Keratinocyte (primary cell): ENCODE data around the gene HBA2. TPM values are rescaled to one million over a fixed set of nuclear protein-coding genes. Genes with fewer than 3 reads are reported as not detected.

Experiments used
- polyA plus RNA-seq, 5 experiments: library from polyadenylated mRNA; depleted of rRNA in 3 of 5; stranded (reverse) in 3 of 5; stranded (forward) in 1 of 5; unstranded in 1 of 5; fragments of >200 nt; gene quantifications; 1 replicate in 1 of 5; 2 replicates in 3 of 5; 3 replicates in 1 of 5; pipeline versions ENCODE4 v1.2.1 to v1.2.3, GENCODE V29; 2011 to 2012; ENCODE audit warnings: missing spikeins in 2 of 5, low read depth in 1 of 5, low replicate concordance in 1 of 5
- small RNA-seq, 3 experiments: library from RNA; depleted of rRNA; stranded (forward); fragments of <200 nt; gene quantifications; one replicate each; pipeline ENCODE3, GENCODE V24; 2012; ENCODE audit warnings: low read depth in 3 of 3, low replicate concordance in 1 of 3; ENCODE audit not compliant: insufficient read length in 3 of 3

The HBA2 gene
- polyA plus RNA-seq, 1 donor (not counting 4 experiments of a cell fraction or from before 2014, with no cell fraction given), result not detected

Small RNAs within 50 kb of the gene (small RNA-seq; reads per million reads assigned to genes)
- 0 reads per million in 3 experiments for gene RF00019

Other genes with a start within 250 kb of the HBA2 start
- gene POLR3K, start 119.3 kb upstream of the HBA2 start, polyA plus RNA-seq, result 16.3 to 28.8 TPM (median 23.2 TPM) in 3 replicates
- gene SNRNP25, start 119.0 kb upstream of the HBA2 start, polyA plus RNA-seq, result 29.2 to 45.9 TPM (median 44.7 TPM) in 3 replicates
- gene RHBDF1, start 100.2 kb upstream of the HBA2 start, polyA plus RNA-seq, result 20.4 to 37.2 TPM (median 24.0 TPM) in 3 replicates
- 22.7 to 46.8 TPM (median 26.9 TPM) in 3 replicates for gene MPG, start 94.7 kb upstream of the HBA2 start, polyA plus RNA-seq
- gene NPRL3, start 34.2 kb upstream of the HBA2 start, polyA plus RNA-seq, result 3.6 to 15.5 TPM (median 4.0 TPM) in 3 replicates
- not detected in 3 replicates for gene HBZ, start 20.2 kb upstream of the HBA2 start, polyA plus RNA-seq
- gene HBM, start 6.9 kb upstream of the HBA2 start, polyA plus RNA-seq, result not detected in 3 replicates
- 0.24 TPM in 1 of 3 replicates, not detected in the others for gene HBA1, start 3.8 kb downstream of the HBA2 start, polyA plus RNA-seq
- gene HBQ1, start 7.6 kb downstream of the HBA2 start, polyA plus RNA-seq, result 0.13 to 0.89 TPM (median 0.20 TPM) in 3 replicates
- gene LUC7L, start 56.6 kb downstream of the HBA2 start, polyA plus RNA-seq, result 23.7 to 31.2 TPM (median 31.0 TPM) in 3 replicates
- 18.3 to 37.2 TPM (median 18.4 TPM) in 3 replicates for gene FAM234A, start 61.9 kb downstream of the HBA2 start, polyA plus RNA-seq
- 0.05 TPM in 2 of 3 replicates, not detected in the other for gene RGS11, start 103.1 kb downstream of the HBA2 start, polyA plus RNA-seq
- gene ARHGDIG, start 107.7 kb downstream of the HBA2 start, polyA plus RNA-seq, result 0.14 to 0.17 TPM in 2 of 3 replicates, not detected in the other
- 0.18 to 0.46 TPM (median 0.42 TPM) in 3 replicates for gene PDIA2, start 110.3 kb downstream of the HBA2 start, polyA plus RNA-seq
- 8.8 to 13.3 TPM (median 11.4 TPM) in 3 replicates for gene AXIN1, start 179.8 kb downstream of the HBA2 start, polyA plus RNA-seq
- gene MRPL28, start 197.7 kb downstream of the HBA2 start, polyA plus RNA-seq, result 115 to 142 TPM (median 128 TPM) in 3 replicates
- gene PGAP6, start 209.1 kb downstream of the HBA2 start, polyA plus RNA-seq, result 25.5 to 47.7 TPM (median 46.7 TPM) in 3 replicates
- gene NME4, start 224.3 kb downstream of the HBA2 start, polyA plus RNA-seq, result 140 to 246 TPM (median 141 TPM) in 3 replicates
- gene DECR2, start 229.0 kb downstream of the HBA2 start, polyA plus RNA-seq, result 14.2 to 28.1 TPM (median 18.8 TPM) in 3 replicates